MCF 10A (cell line): ENCODE results near the gene RASSF8. TPM values are rescaled to one million over a fixed set of nuclear protein-coding genes. Genes with fewer than 3 reads are reported as not detected.

Experiments
- BruUV-seq: library from RNA; stranded (reverse); fragments of 400-500 nt; replicated peaks from 2 replicates; lab custom pipeline; 2021; lab: Mats Ljungman, UMichigan
- CTCF ChIA-PET: fragments of 300-600 bp; sonication (Branson Sonifier 250); formaldehyde crosslinking; extraction: SDS; loops from one replicate; lab custom pipeline; 2021; ENCODE audit warnings: antibody characterized with exemption, inconsistent platforms; lab: Yijun Ruan, JAX
- POLR2A ChIA-PET: fragments of 300-600, 350-650 bp; sonication (Branson Sonifier 250); formaldehyde crosslinking; extraction: SDS; loops from one replicate; lab custom pipeline; 2020; ENCODE audit warnings: antibody characterized with exemption, inconsistent platforms; lab: Yijun Ruan, JAX
- DNase-seq: peaks from one replicate; pipeline ENCODE4 v3.0.0-alpha.2; 2018; ENCODE audit not compliant: unreplicated experiment
- H3K27ac Mint-ChIP-seq: one replicate; pipeline ENCODE4 v1.8.0; 2022; ENCODE audit warnings: mild to moderate bottlenecking, low read depth, mixed read lengths; ENCODE audit not compliant: unreplicated experiment
- H3K27me3 Mint-ChIP-seq: one replicate; pipeline ENCODE4 v1.8.0; 2022; ENCODE audit warnings: mixed read lengths; ENCODE audit not compliant: insufficient read depth, unreplicated experiment
- H3K36me3 Mint-ChIP-seq: one replicate; pipeline ENCODE4 v1.8.0; 2022; ENCODE audit warnings: mild to moderate bottlenecking, moderate library complexity, mixed read lengths; ENCODE audit not compliant: insufficient read depth, unreplicated experiment
- H3K4me1 Mint-ChIP-seq: one replicate; pipeline ENCODE4 v1.8.0; 2022; ENCODE audit warnings: mixed read lengths; ENCODE audit not compliant: insufficient read depth, unreplicated experiment
- H3K4me3 Mint-ChIP-seq: one replicate; pipeline ENCODE4 v1.8.0; 2022; ENCODE audit warnings: mild to moderate bottlenecking, moderate library complexity, mixed read lengths; ENCODE audit not compliant: unreplicated experiment
- H3K9me3 Mint-ChIP-seq: one replicate; pipeline ENCODE4 v1.8.0; 2022; ENCODE audit warnings: mixed read lengths; ENCODE audit not compliant: unreplicated experiment
- CTCF ChIP-seq: fragments of 200-600 bp; IDR thresholded peaks from one replicate; pipeline ENCODE4 v1.8.0; 2022; ENCODE audit warnings: antibody characterized with exemption, mild to moderate bottlenecking; ENCODE audit not compliant: unreplicated experiment
- intact Hi-C: fragments of 100-400 bp; cut with micrococcal nuclease; formaldehyde crosslinking; loops from 2 replicates; pipeline ENCODE4 v1.14.1; 2022
- total RNA-seq: library from RNA; stranded (reverse); gene quantifications from 2 replicates; pipeline ENCODE4 v1.2.3, GENCODE V29; 2022

Gene RASSF8
- total RNA-seq, 1 experiment from 2014 or later = 52.9 TPM

- no peak overlapping the region for H3K4me3 Mint-ChIP-seq
- no peak overlapping the region for H3K27ac Mint-ChIP-seq
- no peaks in the 10 kb centered on the region for H3K36me3 Mint-ChIP-seq
- no peak for TF ChIP-seq CTCF
- ChIA-PET POLR2A (interaction anchor here (0.8 to 1.6 kb wide), 4 partner anchors 9 to 72 kb away, joined by 3 to 5 read pairs (median 4); no protein-coding TSS in a partner anchor), CTCF (interaction anchor here (0.5 to 1.2 kb wide), 4 partner anchors 69 to 596 kb away, joined by 3 to 5 read pairs (median 3); no protein-coding TSS in a partner anchor)
- no peaks in the 10 kb centered on the region for H3K27me3 Mint-ChIP-seq
- no peaks in the 10 kb centered on the region for H3K9me3 Mint-ChIP-seq
- intact Hi-C loops = no loop called here
- DNase-seq = no peak
- peaks cover 22% of the 10 kb centered on the region for H3K4me1 Mint-ChIP-seq
- BruUV-seq = no TSS peak
Measured at GRCh38 chr12:26032290-26032689, 73.8 kb downstream of the RASSF8 start.

GRCh38 chr12:26032719-26033241, 74.3 kb downstream of the RASSF8 start:
- Mint-ChIP-seq H3K27me3 (no peaks in the 10 kb centered on the region), H3K4me1 (peaks cover 22% of the 10 kb centered on the region), H3K4me3 (no peak overlapping the region), H3K36me3 (no peaks in the 10 kb centered on the region), H3K27ac (no peak overlapping the region), H3K9me3 (no peaks in the 10 kb centered on the region)
- intact Hi-C loops = no loop called here
- TF ChIP-seq CTCF = no peak
- peak; percentile 31 for DNase-seq
- CTCF ChIA-PET = interaction anchor here (0.5 to 1.2 kb wide), 6 partner anchors 16 to 645 kb away, joined by 3 to 5 read pairs (median 4); no protein-coding TSS in a partner anchor
- POLR2A ChIA-PET = interaction anchor here (0.5 to 1.6 kb wide), 4 partner anchors 8 to 182 kb away, joined by 3 to 5 read pairs (median 4); no protein-coding TSS in a partner anchor
- BruUV-seq = no TSS peak

GRCh38 chr12:26034371-26035142, 76.1 kb downstream of the RASSF8 start:
- Mint-ChIP-seq H3K27me3 (no peaks in the 10 kb centered on the region), H3K36me3 (no peaks in the 10 kb centered on the region), H3K4me3 (no peak overlapping the region), H3K4me1 (peaks cover 18% of the 10 kb centered on the region), H3K27ac (no peak overlapping the region), H3K9me3 (no peaks in the 10 kb centered on the region)
- POLR2A ChIA-PET = no interaction called here
- TF ChIP-seq CTCF = no peak
- BruUV-seq = no TSS peak
- intact Hi-C loops = no loop called here
- CTCF ChIA-PET = interaction anchor here (0.5 to 0.7 kb wide), 4 partner anchors 20 to 878 kb away, joined by 3 to 4 read pairs (median 3); no protein-coding TSS in a partner anchor
- DNase-seq = no peak

GRCh38 chr12:26036877-26037276, 78.4 kb downstream of the RASSF8 start:
- no peak for TF ChIP-seq CTCF
- Mint-ChIP-seq H3K4me3 (no peak overlapping the region), H3K9me3 (no peaks in the 10 kb centered on the region), H3K4me1 (peaks cover 12% of the 10 kb centered on the region), H3K27ac (no peak overlapping the region), H3K27me3 (no peaks in the 10 kb centered on the region), H3K36me3 (no peaks in the 10 kb centered on the region)
- BruUV-seq = no TSS peak
- no peak for DNase-seq
- CTCF ChIA-PET = interaction anchor here (0.5 to 0.6 kb wide), 3 partner anchors 29 to 331 kb away, joined by 3 to 4 read pairs (median 3); no protein-coding TSS in a partner anchor
- intact Hi-C loops = no loop called here
- POLR2A ChIA-PET = no interaction called here
